ENCODE results near the gene TUBGCP3. TPM values are rescaled to one million over a fixed set of nuclear protein-coding genes. Genes with fewer than 3 reads are reported as not detected.

The TUBGCP3 gene
- total and polyA plus RNA-seq, 2 donors (not counting 1 experiment from before 2014, with no cell fraction given) = 30.6 to 65.1 TPM

- no peak for DNase-seq
- Histone ChIP-seq H3K4me2 (replicated peaks; ENCODE audit: low read depth, low read length, poor library complexity, severe bottlenecking) (no peak overlapping the region), H3K36me3 (replicated peaks in 1 of 2; ENCODE audit: control extremely low read depth in 1 of 2, control insufficient read depth in 1 of 2, extremely low read depth in 1 of 2, insufficient read depth in 2 of 2, low read length in 1 of 2) (peaks cover 21 to 58% of the 10 kb centered on the region in 2 experiments), H4K20me1 (ENCODE audit: control insufficient read depth, insufficient read depth, low read length, poor library complexity, severe bottlenecking) (no peaks in the 10 kb centered on the region), H2AFZ (ENCODE audit: insufficient read depth, low read depth, low read length, poor library complexity, severe bottlenecking) (no peak overlapping the region), H3K9ac (ENCODE audit: low read length) (no peak overlapping the region), H3K9me3 (ENCODE audit: control extremely low read depth in 1 of 3, control insufficient read depth in 2 of 3, insufficient read depth in 1 of 3, low read length in 2 of 3) (no peaks in the 10 kb centered on the region), H3K4me1 (ENCODE audit: control insufficient read depth in 2 of 2, insufficient read depth in 2 of 2, low read length in 2 of 2) (no peaks in the 10 kb centered on the region), H3K4me3 (ENCODE audit: control extremely low read depth in 1 of 5, extremely low read depth in 1 of 5, insufficient read depth in 1 of 5, low read depth in 2 of 5, low read length in 4 of 5) (no peak overlapping the region), H3K27ac (ENCODE audit: low read length in 2 of 2) (no peak overlapping the region), H3K79me2 (ENCODE audit: control insufficient read depth, insufficient read depth, low read length) (no peaks in the 10 kb centered on the region), H3K27me3 (replicated peaks in 1 of 4; ENCODE audit: control extremely low read depth in 1 of 4, control insufficient read depth in 3 of 4, insufficient read depth in 4 of 4, low read length in 3 of 4) (no peaks in the 10 kb centered on the region)
- H3K27me3 Mint-ChIP-seq = no peaks in the 10 kb centered on the region
- H3K27ac Mint-ChIP-seq = no peak overlapping the region
- ChIA-PET CTCF (no interaction called here), POLR2A (no interaction called here)
- intact Hi-C loops (cut with micrococcal nuclease) = no loop called here
- H3K4me3 Mint-ChIP-seq = no peak overlapping the region
- WGBS (ENCODE audit: insufficient coverage) = 93% methylated on average over 3 of the region's 6 CpGs
- no peaks in the 10 kb centered on the region for H3K9me3 Mint-ChIP-seq (ENCODE audit: insufficient read depth)
- no peak for ATAC-seq (ENCODE audit: low read depth)
- no peak for TF ChIP-seq EZH2 (IDR thresholded peaks at IDR 0.05; ENCODE audit: borderline replicate concordance, insufficient read depth, low read depth, low read length, poor library complexity, severe bottlenecking)
- no peak for TF ChIP-seq CTCF (IDR thresholded peaks at IDR 0.05)
- H3K4me1 Mint-ChIP-seq = no peaks in the 10 kb centered on the region
Observed at GRCh38 chr13:112513761-112514160, 74.2 kb downstream of the TUBGCP3 start.

GRCh38 chr13:112510987-112511685 is 76.8 kb downstream of the TUBGCP3 start:
- H3K4me3 Mint-ChIP-seq = no peak overlapping the region
- 91% methylated on average over 4 of the region's 10 CpGs for WGBS (ENCODE audit: insufficient coverage)
- H2AFZ ChIP-seq (ENCODE audit: insufficient read depth, low read depth, low read length, poor library complexity, severe bottlenecking) = no peak overlapping the region
- peaks cover 18 to 52% of the 10 kb centered on the region in 2 experiments for H3K36me3 ChIP-seq (replicated peaks in 1 of 2; ENCODE audit: control extremely low read depth in 1 of 2, control insufficient read depth in 1 of 2, extremely low read depth in 1 of 2, insufficient read depth in 2 of 2, low read length in 1 of 2)
- H4K20me1 ChIP-seq (ENCODE audit: control insufficient read depth, insufficient read depth, low read length, poor library complexity, severe bottlenecking) = no peaks in the 10 kb centered on the region
- no peak for DNase-seq
- ChIA-PET POLR2A (no interaction called here), CTCF (no interaction called here)
- H3K27me3 ChIP-seq (replicated peaks in 1 of 4; ENCODE audit: control extremely low read depth in 1 of 4, control insufficient read depth in 3 of 4, insufficient read depth in 4 of 4, low read length in 3 of 4) = no peaks in the 10 kb centered on the region
- no peak for TF ChIP-seq CTCF (IDR thresholded peaks at IDR 0.05)
- TF ChIP-seq EZH2 (IDR thresholded peaks at IDR 0.05; ENCODE audit: borderline replicate concordance, insufficient read depth, low read depth, low read length, poor library complexity, severe bottlenecking) = no peak
- no peaks in the 10 kb centered on the region for H3K4me1 Mint-ChIP-seq
- H3K9me3 ChIP-seq (ENCODE audit: control extremely low read depth in 1 of 3, control insufficient read depth in 2 of 3, insufficient read depth in 1 of 3, low read length in 2 of 3) = no peaks in the 10 kb centered on the region
- no peaks in the 10 kb centered on the region for H3K9me3 Mint-ChIP-seq (ENCODE audit: insufficient read depth)
- no peak overlapping the region for H3K27ac Mint-ChIP-seq
- intact Hi-C loops (cut with micrococcal nuclease) = no loop called here
- no peak overlapping the region for H3K4me2 ChIP-seq (replicated peaks; ENCODE audit: low read depth, low read length, poor library complexity, severe bottlenecking)
- no peak for ATAC-seq (ENCODE audit: low read depth)
- no peaks in the 10 kb centered on the region for H3K27me3 Mint-ChIP-seq
- no peaks in the 10 kb centered on the region for H3K4me1 ChIP-seq (ENCODE audit: control insufficient read depth in 2 of 2, insufficient read depth in 2 of 2, low read length in 2 of 2)
- H3K4me3 ChIP-seq (ENCODE audit: control extremely low read depth in 1 of 5, extremely low read depth in 1 of 5, insufficient read depth in 1 of 5, low read depth in 2 of 5, low read length in 4 of 5) = no peak overlapping the region
- no peaks in the 10 kb centered on the region for H3K79me2 ChIP-seq (ENCODE audit: control insufficient read depth, insufficient read depth, low read length)
- H3K9ac ChIP-seq (ENCODE audit: low read length) = no peak overlapping the region
- no peak overlapping the region for H3K27ac ChIP-seq (ENCODE audit: low read length in 2 of 2)

Measured in B cell (primary cell).